IMR-90 (cell line): ENCODE data around the gene MRPS7. TPM values are rescaled to one million over a fixed set of nuclear protein-coding genes. Genes with fewer than 3 reads are reported as not detected.

Experiments
- ATAC-seq: fragments of 200-7000 bp; cut with Tn5 transposase; 2 replicates; pipeline ENCODE4 v1.9.1; 2020; ENCODE audit warnings: low read depth, mild to moderate bottlenecking, moderate library complexity
- BruUV-seq: library from RNA; stranded (reverse); fragments of 400-500 nt; replicated peaks from 2 replicates; lab custom pipeline; 2021; lab: Mats Ljungman, UMichigan
- CTCF ChIA-PET: fragments of 300-600 bp; formaldehyde crosslinking; extraction: SDS; loops from one replicate; lab custom pipeline; 2021; ENCODE audit warnings: antibody characterized with exemption; lab: Yijun Ruan, JAX
- POLR2A ChIA-PET: fragments of 300-600 bp; sonication (Branson Sonifier 250); formaldehyde crosslinking; loops from one replicate; lab custom pipeline; 2022; ENCODE audit warnings: antibody characterized with exemption; ENCODE audit not compliant: unreplicated experiment; lab: Charles Lee
- DNase-seq: peaks from one replicate; pipeline ENCODE4 v3.0.0; 2013
- H2AFZ ChIP-seq: replicated peaks from 2 replicates; pipeline ENCODE3; 2013; ENCODE audit warnings: low read length, mild to moderate bottlenecking; ENCODE audit not compliant: poor library complexity
- H2AK5ac ChIP-seq: 2 replicates; pipeline ENCODE4 v1.6.1; 2013; ENCODE audit warnings: low read depth, low read length, inconsistent platforms
- H2AK9ac ChIP-seq: replicated peaks from 2 replicates; pipeline ENCODE3; 2013; ENCODE audit warnings: mild to moderate bottlenecking, low read depth, low read length, moderate library complexity; ENCODE audit not compliant: poor library complexity
- H2BK120ac ChIP-seq: 2 replicates; pipeline ENCODE4 v1.6.1; 2013; ENCODE audit warnings: low read depth, low read length, inconsistent platforms
- H2BK15ac ChIP-seq: 3 replicates; pipeline ENCODE4 v1.6.1; 2013; ENCODE audit warnings: low read depth, low read length, inconsistent platforms
- H2BK20ac ChIP-seq: 2 replicates; pipeline ENCODE4 v1.6.1; 2013; ENCODE audit warnings: low read depth, mild to moderate bottlenecking, inconsistent platforms, low read length, moderate library complexity
- H2BK5ac ChIP-seq: 2 replicates; pipeline ENCODE4 v1.6.1; 2013; ENCODE audit warnings: mild to moderate bottlenecking, low read depth, low read length, inconsistent platforms; ENCODE audit not compliant: poor library complexity, severe bottlenecking
- H3K14ac ChIP-seq: replicated peaks from 2 replicates; pipeline ENCODE4 v1.6.1; 2013; ENCODE audit warnings: low read depth, low read length, inconsistent platforms
- H3K18ac ChIP-seq: 2 replicates; pipeline ENCODE4 v1.6.1; 2013; ENCODE audit warnings: low read depth, low read length, control low read depth
- H3K23ac ChIP-seq: 2 replicates; pipeline ENCODE4 v1.6.1; 2013; ENCODE audit warnings: low read depth, low read length, inconsistent platforms
- H3K27ac ChIP-seq: 2 replicates; pipeline ENCODE4 v1.5.1; 2013; ENCODE audit warnings: mild to moderate bottlenecking, control low read depth, low read length; ENCODE audit not compliant: insufficient read depth
- H3K27me3 ChIP-seq: 2 replicates; pipeline ENCODE4 v1.6.1; 2013; ENCODE audit warnings: low read length; ENCODE audit not compliant: control insufficient read depth, insufficient read depth
- H3K36me3 ChIP-seq: 2 replicates; pipeline ENCODE4 v1.6.1; 2013; ENCODE audit warnings: low read length, mixed read lengths; ENCODE audit not compliant: control insufficient read depth, insufficient read depth
- H3K4ac ChIP-seq: 2 replicates; pipeline ENCODE4 v1.6.1; 2013; ENCODE audit warnings: low read depth, low read length, inconsistent platforms
- H3K4me1 ChIP-seq: 2 replicates; pipeline ENCODE4 v1.6.1; 2013; ENCODE audit warnings: low read length, mixed read lengths; ENCODE audit not compliant: control insufficient read depth, insufficient read depth
- H3K4me2 ChIP-seq: 2 replicates; pipeline ENCODE4 v1.6.1; 2013; ENCODE audit warnings: low read depth, mild to moderate bottlenecking, control low read depth, low read length, moderate library complexity
- H3K4me3 ChIP-seq: 2 replicates; pipeline ENCODE4 v1.5.1; 2013; ENCODE audit warnings: low read depth, mild to moderate bottlenecking, control low read depth, low read length, moderate library complexity; ENCODE audit not compliant: insufficient read depth
- H3K56ac ChIP-seq: 2 replicates; pipeline ENCODE4 v1.6.1; 2013; ENCODE audit warnings: low read length, inconsistent platforms; ENCODE audit not compliant: insufficient read depth; ENCODE audit errors: extremely low read depth
- H3K79me1 ChIP-seq, 2 experiments: 2 replicates each; pipeline ENCODE4 v1.6.1; 2013; ENCODE audit warnings: low read length in 2 of 2, inconsistent platforms in 1 of 2, low read depth in 1 of 2
- H3K9ac ChIP-seq: 2 replicates; pipeline ENCODE4 v1.6.1; 2013; ENCODE audit warnings: low read depth, low read length, control low read depth
- H3K9me1 ChIP-seq: 2 replicates; pipeline ENCODE4 v1.6.1; 2013; ENCODE audit warnings: low read length, inconsistent platforms; ENCODE audit not compliant: insufficient read depth
- H3K9me3 ChIP-seq: 2 replicates; pipeline ENCODE4 v1.6.1; 2013; ENCODE audit warnings: low read length; ENCODE audit not compliant: control insufficient read depth, insufficient read depth
- H4K20me1 ChIP-seq: 2 replicates; pipeline ENCODE4 v1.6.1; 2013; ENCODE audit warnings: low read length, inconsistent platforms; ENCODE audit not compliant: insufficient read depth
- H4K5ac ChIP-seq: 2 replicates; pipeline ENCODE4 v1.6.1; 2013; ENCODE audit warnings: mild to moderate bottlenecking, low read depth, low read length, control low read depth
- H4K8ac ChIP-seq, 2 experiments: 2 replicates each; pipeline ENCODE4 v1.6.1; 2013; ENCODE audit warnings: low read depth in 2 of 2, low read length in 2 of 2, control low read depth in 1 of 2, inconsistent platforms in 1 of 2
- H4K91ac ChIP-seq: 2 replicates; pipeline ENCODE4 v1.6.1; 2013; ENCODE audit warnings: low read depth, low read length, inconsistent platforms; ENCODE audit not compliant: insufficient read depth
- BHLHE40 ChIP-seq: fragments of 150-350 bp; IDR thresholded peaks from 2 replicates; pipeline ENCODE4 v1.6.1; 2016; ENCODE audit warnings: mild to moderate bottlenecking, low read depth, low read length
- CEBPB ChIP-seq: IDR thresholded peaks from 2 replicates; pipeline ENCODE4 v1.6.1; 2012; ENCODE audit warnings: low read depth, low read length, improper control_type of control experiment
- CHD1 ChIP-seq: IDR thresholded peaks from 2 replicates; pipeline ENCODE4 v1.6.1; 2012; ENCODE audit warnings: low read depth, low read length, improper control_type of control experiment
- FOS ChIP-seq: fragments of 150-350 bp; IDR thresholded peaks from 2 replicates; pipeline ENCODE4 v1.6.1; 2016; ENCODE audit warnings: low read depth, low read length
- MAFK ChIP-seq: IDR thresholded peaks from 2 replicates; pipeline ENCODE4 v1.6.1; 2012; ENCODE audit warnings: low read depth, low read length, improper control_type of control experiment
- MAZ ChIP-seq: IDR thresholded peaks from 2 replicates; pipeline ENCODE4 v1.6.1; 2012; ENCODE audit warnings: low read depth, mild to moderate bottlenecking, low read length, improper control_type of control experiment, moderate library complexity, borderline replicate concordance
- NFE2L2 ChIP-seq: fragments of 150-350 bp; IDR thresholded peaks from 2 replicates; pipeline ENCODE4 v1.6.1; 2016; ENCODE audit warnings: low read depth, mild to moderate bottlenecking, low read length
- RAD21 ChIP-seq: IDR thresholded peaks from 2 replicates; pipeline ENCODE4 v1.6.1; 2012; ENCODE audit warnings: low read length, improper control_type of control experiment
- RFX5 ChIP-seq: IDR thresholded peaks from 2 replicates; pipeline ENCODE4 v1.8.0; 2012; ENCODE audit warnings: low read depth, mild to moderate bottlenecking, low read length, moderate library complexity
- SMC3 ChIP-seq: fragments of 150-350 bp; IDR thresholded peaks from 2 replicates; pipeline ENCODE4 v1.6.1; 2016; ENCODE audit warnings: low read depth, mild to moderate bottlenecking, antibody characterized with exemption, low read length, moderate library complexity
- USF2 ChIP-seq: fragments of 150-350 bp; IDR thresholded peaks from 2 replicates; pipeline ENCODE4 v1.6.1; 2017; ENCODE audit warnings: mild to moderate bottlenecking, antibody characterized with exemption, low read length, low read depth
- WGBS, 2 experiments: methylation state at CpG; one replicate each; pipeline versions ENCODE4 v1.1.5 to v1.1.7; 2013; ENCODE audit warnings: missing lambda C conversion rate in 2 of 2; ENCODE audit not compliant: insufficient read length in 1 of 2; ENCODE audit errors: extremely low coverage in 2 of 2; 5-methylcytosine and 5-hydroxymethylcytosine counted together
- dilution Hi-C: fragments of 300-500 bp; cut with HindIII; formaldehyde crosslinking; loops from one replicate; pipeline ENCODE4 v1.14.3; 2018; ENCODE audit warnings: low sequenced_read_pairs; ENCODE audit not compliant: unreplicated experiment
- in situ Hi-C: fragments of 300-500 bp; cut with MboI; formaldehyde crosslinking; loops from 3 replicates; pipeline ENCODE4 v1.14.3; 2019; ENCODE audit warnings: low sequenced_read_pairs, inconsistent platforms, mixed read lengths
- intact Hi-C: fragments of 100-400 bp; cut with micrococcal nuclease; formaldehyde crosslinking; loops from 2 replicates; pipeline ENCODE4 v1.10.0; 2022
- polyA plus RNA-seq, 3 experiments: library from polyadenylated mRNA; depleted of rRNA; stranded (reverse); fragments of >200 nt; gene quantifications; 2 replicates each; pipeline ENCODE4 v1.2.3, GENCODE V29; 2012; ENCODE audit warnings: low replicate concordance in 1 of 3
- total RNA-seq: library from RNA; depleted of rRNA; stranded (reverse); fragments of >200 nt; gene quantifications from 2 replicates; pipeline ENCODE4 v1.2.3, GENCODE V29; 2012
- TF ChIP-seq, protein P1 (sequence below): conservative IDR thresholded peaks from 2 replicates; pipeline ENCODE4 v1.5.1; 2012; ENCODE audit warnings: mild to moderate bottlenecking, low read depth, low read length, improper control_type of control experiment

Gene MRPS7
- total and polyA plus RNA-seq, 2 of the 4 experiments (the other 2 are of a cell fraction) = 55.9 to 60.5 TPM

DNA sequence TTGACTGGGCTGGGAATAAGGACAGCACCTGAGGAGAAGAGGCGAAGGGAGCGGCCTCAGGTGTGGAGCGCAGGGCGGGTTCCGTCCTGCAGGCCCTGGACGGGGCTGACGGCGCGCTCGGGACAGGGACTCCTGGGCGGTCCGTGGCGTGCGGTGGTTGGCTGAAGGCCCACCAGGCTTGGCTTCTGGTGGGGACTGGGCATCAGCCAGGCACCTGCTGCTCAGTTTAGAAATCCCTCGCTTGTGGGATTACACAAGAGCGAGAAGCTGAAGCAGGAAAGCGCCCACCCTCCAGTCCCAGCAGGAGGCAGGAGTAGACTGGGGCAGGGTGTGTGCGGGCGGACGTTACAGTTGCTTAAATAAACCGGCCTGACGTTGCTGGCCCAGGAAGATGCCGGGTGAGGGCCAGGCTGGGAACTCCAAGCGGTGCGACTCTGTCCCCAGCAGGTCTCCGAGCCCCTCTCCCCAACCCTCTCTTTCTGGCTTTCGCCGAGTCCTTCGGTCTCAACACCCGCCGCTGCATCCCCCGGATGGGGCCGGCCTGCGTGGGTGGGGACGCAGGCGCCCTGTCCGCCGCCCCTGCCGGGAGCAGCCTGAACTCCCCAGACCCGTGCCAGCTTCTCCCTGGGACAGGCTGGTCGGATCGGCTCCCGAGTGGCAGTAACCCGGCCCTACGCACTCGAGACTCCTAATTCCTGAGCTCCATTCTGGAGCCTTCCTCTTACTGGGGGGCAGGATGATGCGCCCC, 8.7 kb downstream of the MRPS7 start (continued):
- TF ChIP-seq MAZ = no peak; the same call in 1 of the 2 replicates
- no peak for TF ChIP-seq RFX5
- peak; percentile 44; the same call in 1 of the 2 replicates for TF ChIP-seq BHLHE40

GRCh38 chr17:75270966-75271232, 9.2 kb downstream of the MRPS7 start, which contains the start of gene MIF4GD:
Gene MIF4GD (minus strand): TSS chr17:75271231. CDS start chr17:75270195, 1,036 bp downstream.
- Histone ChIP-seq H3K27ac (peak within 1 kb of the TSS; percentile 65; the same call in 1 of the 2 replicates), H3K4me3 (peak within 1 kb of the TSS; percentile 81), H2BK20ac (no peak within 1 kb of the TSS), H3K56ac (no peak within 1 kb of the TSS), H4K20me1 (no peaks in the 10 kb centered on the region; the same call in none of the 2 replicates), H3K9me3 (no peaks in the 10 kb centered on the region), H2BK5ac (peak within 1 kb of the TSS; percentile 28), H3K23ac (peak within 1 kb of the TSS; percentile 77), H2BK15ac (no peak within 1 kb of the TSS), H2AK5ac (peak within 1 kb of the TSS; percentile 9; the same call in 1 of the 2 replicates), H3K14ac (0 out of 2 replicates have a peak within 1 kb of the TSS, but pooled peaks have one; percentile 7), H4K8ac (peak within 1 kb of the TSS; percentile 77 to 87), H4K5ac (peak within 1 kb of the TSS; percentile 48), H2BK120ac (no peak within 1 kb of the TSS), H2AK9ac (peak within 1 kb of the TSS; percentile 93), H3K9ac (peak within 1 kb of the TSS; percentile 74), H3K27me3 (no peaks in the 10 kb centered on the region), H3K18ac (no peak within 1 kb of the TSS), H3K9me1 (0 out of 2 replicates have a peak, but pooled peaks cover 8% of the 10 kb centered on the region), H4K91ac (peak within 1 kb of the TSS; percentile 49; the same call in 1 of the 2 replicates), H3K4me2 (peak within 1 kb of the TSS; percentile 98), H3K36me3 (peaks cover 11% of the 10 kb centered on the region), H3K79me1 (peaks cover 4 to 11% of the 10 kb centered on the region in 2 experiments; a peak in 3 of 4 replicates), H2AFZ (peak within 1 kb of the TSS; percentile 97), H3K4ac (peak within 1 kb of the TSS; percentile 28), H3K4me1 (peaks cover 14% of the 10 kb centered on the region)
- DNase-seq (peak; percentile 54), ATAC-seq (no peak; the same call in 1 of the 2 replicates)
- 0% methylated on average over 34 of the region's 39 CpGs; no CpG with 5 or more reads in 1 of the 2 experiments for WGBS, 2 experiments
- no TSS peak for BruUV-seq
- ChIA-PET POLR2A (interaction anchor here (1.0 kb wide), 1 partner anchor 9 kb away, joined by 4 read pairs; the partner anchor contains the start of genes GGA3 and MRPS7), CTCF (interaction anchor here (0.6 to 3.2 kb wide), 14 partner anchors 9 to 140 kb away, joined by 3 to 18 read pairs (median 4); partner anchors contain the start of genes GGA3, MRPS7 and SLC25A19)
- in situ Hi-C loops (no loop called here), dilution Hi-C loops (no loop called here), intact Hi-C loops (loop anchor here (1.0 to 10.0 kb wide), 3 partner anchors 134 to 244 kb away; partner anchors contain the start of genes CASKIN2, GRB2 and TSEN54)
- TF ChIP-seq SMC3 (no peak), FOS (no peak), MAFK (no peak), CHD1 (no peak), MAZ (no peak), BHLHE40 (no peak), CEBPB (no peak), NFE2L2 (no peak), USF2 (no peak), RAD21 (no peak)
- TF ChIP-seq, protein P1, sequence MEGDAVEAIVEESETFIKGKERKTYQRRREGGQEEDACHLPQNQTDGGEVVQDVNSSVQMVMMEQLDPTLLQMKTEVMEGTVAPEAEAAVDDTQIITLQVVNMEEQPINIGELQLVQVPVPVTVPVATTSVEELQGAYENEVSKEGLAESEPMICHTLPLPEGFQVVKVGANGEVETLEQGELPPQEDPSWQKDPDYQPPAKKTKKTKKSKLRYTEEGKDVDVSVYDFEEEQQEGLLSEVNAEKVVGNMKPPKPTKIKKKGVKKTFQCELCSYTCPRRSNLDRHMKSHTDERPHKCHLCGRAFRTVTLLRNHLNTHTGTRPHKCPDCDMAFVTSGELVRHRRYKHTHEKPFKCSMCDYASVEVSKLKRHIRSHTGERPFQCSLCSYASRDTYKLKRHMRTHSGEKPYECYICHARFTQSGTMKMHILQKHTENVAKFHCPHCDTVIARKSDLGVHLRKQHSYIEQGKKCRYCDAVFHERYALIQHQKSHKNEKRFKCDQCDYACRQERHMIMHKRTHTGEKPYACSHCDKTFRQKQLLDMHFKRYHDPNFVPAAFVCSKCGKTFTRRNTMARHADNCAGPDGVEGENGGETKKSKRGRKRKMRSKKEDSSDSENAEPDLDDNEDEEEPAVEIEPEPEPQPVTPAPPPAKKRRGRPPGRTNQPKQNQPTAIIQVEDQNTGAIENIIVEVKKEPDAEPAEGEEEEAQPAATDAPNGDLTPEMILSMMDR = no peak
